Measurements from ENCODE around the gene PROM1. TPM values are rescaled to one million over a fixed set of nuclear protein-coding genes. Genes with fewer than 3 reads are reported as not detected.

The PROM1 gene
- total and polyA plus RNA-seq, 2 of the 4 experiments (the other 2 are of a cell fraction): not detected

DNA sequence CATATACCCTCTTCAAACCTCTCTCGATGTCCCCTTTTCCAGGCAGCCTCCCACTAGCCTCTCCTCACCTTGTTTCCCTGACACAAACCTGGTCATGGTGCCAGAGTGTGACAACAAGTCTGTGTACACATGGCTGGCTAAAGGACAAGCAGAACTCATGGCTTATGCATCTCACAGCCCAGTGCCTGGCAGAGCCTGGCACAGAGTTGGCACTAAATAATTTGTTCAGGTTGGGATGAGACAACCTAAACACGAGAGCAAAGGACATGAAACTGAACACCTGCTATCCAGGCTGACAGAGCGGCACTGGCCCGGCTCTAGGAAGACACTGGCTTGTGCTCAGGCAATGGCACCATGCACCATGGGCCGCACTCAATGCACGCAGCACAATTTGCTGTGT lies 72.7 kb downstream of the PROM1 start:
- no peak overlapping the region for H2BK20ac ChIP-seq (ENCODE audit: low read depth, low read length)
- H2BK5ac ChIP-seq (ENCODE audit: low read depth, low read length, poor library complexity, severe bottlenecking): no peak overlapping the region
- H3K79me1 ChIP-seq (ENCODE audit: low read depth in 1 of 2, low read length in 2 of 2): no peaks in the 10 kb centered on the region
- no peak overlapping the region for H3K56ac ChIP-seq (ENCODE audit: extremely low read depth, insufficient read depth, low read length)
- ChIA-PET POLR2A (ENCODE audit: unreplicated experiment) (no interaction called here), CTCF (no interaction called here)
- H3K36me3 ChIP-seq (ENCODE audit: control insufficient read depth, insufficient read depth, low read length): no peaks in the 10 kb centered on the region
- no peak overlapping the region for H2BK120ac ChIP-seq (ENCODE audit: low read depth, low read length)
- H3K4me1 ChIP-seq (ENCODE audit: control insufficient read depth, insufficient read depth, low read length): no peaks in the 10 kb centered on the region
- intact Hi-C loops (cut with micrococcal nuclease) (no loop called here), dilution Hi-C loops (cut with HindIII; ENCODE audit: low sequenced_read_pairs, unreplicated experiment) (no loop called here), in situ Hi-C loops (cut with MboI; ENCODE audit: low sequenced_read_pairs) (no loop called here)
- H3K9me1 ChIP-seq (ENCODE audit: insufficient read depth, low read length): no peaks in the 10 kb centered on the region
- H3K4me3 ChIP-seq (ENCODE audit: insufficient read depth, low read depth, low read length): no peak overlapping the region
- no peak for DNase-seq
- no peak for ATAC-seq (ENCODE audit: low read depth)
- no peak overlapping the region for H3K9ac ChIP-seq (ENCODE audit: low read depth, low read length)
- H2AFZ ChIP-seq (replicated peaks; ENCODE audit: low read length, poor library complexity): no peak overlapping the region
- H3K14ac ChIP-seq (replicated peaks; ENCODE audit: low read depth, low read length): no peak overlapping the region
- no peak overlapping the region for H4K5ac ChIP-seq (ENCODE audit: low read depth, low read length)
- no peak overlapping the region for H4K8ac ChIP-seq (ENCODE audit: low read depth in 2 of 2, low read length in 2 of 2)
- H2AK9ac ChIP-seq (replicated peaks; ENCODE audit: low read depth, low read length, poor library complexity): no peak overlapping the region
- no peak overlapping the region for H2BK15ac ChIP-seq (ENCODE audit: low read depth, low read length)
- no peak overlapping the region for H3K27ac ChIP-seq (ENCODE audit: insufficient read depth, low read length)
- H3K4me2 ChIP-seq (ENCODE audit: low read depth, low read length): no peak overlapping the region
- no peaks in the 10 kb centered on the region for H3K9me3 ChIP-seq (ENCODE audit: control insufficient read depth, insufficient read depth, low read length)
- no peak overlapping the region for H4K91ac ChIP-seq (ENCODE audit: insufficient read depth, low read depth, low read length)
- BruUV-seq (replicated peaks): no TSS peak
- no peaks in the 10 kb centered on the region for H4K20me1 ChIP-seq (ENCODE audit: insufficient read depth, low read length)
- no peak overlapping the region for H2AK5ac ChIP-seq (ENCODE audit: low read depth, low read length)
- H3K23ac ChIP-seq (ENCODE audit: low read depth, low read length): no peak overlapping the region
- TF ChIP-seq, protein P1, sequence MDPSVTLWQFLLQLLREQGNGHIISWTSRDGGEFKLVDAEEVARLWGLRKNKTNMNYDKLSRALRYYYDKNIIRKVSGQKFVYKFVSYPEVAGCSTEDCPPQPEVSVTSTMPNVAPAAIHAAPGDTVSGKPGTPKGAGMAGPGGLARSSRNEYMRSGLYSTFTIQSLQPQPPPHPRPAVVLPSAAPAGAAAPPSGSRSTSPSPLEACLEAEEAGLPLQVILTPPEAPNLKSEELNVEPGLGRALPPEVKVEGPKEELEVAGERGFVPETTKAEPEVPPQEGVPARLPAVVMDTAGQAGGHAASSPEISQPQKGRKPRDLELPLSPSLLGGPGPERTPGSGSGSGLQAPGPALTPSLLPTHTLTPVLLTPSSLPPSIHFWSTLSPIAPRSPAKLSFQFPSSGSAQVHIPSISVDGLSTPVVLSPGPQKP (IDR thresholded peaks at IDR 0.05; ENCODE audit: borderline replicate concordance, low read depth, low read length): no peak
- TF ChIP-seq RAD21 (IDR thresholded peaks at IDR 0.05; ENCODE audit: low read length): no peak
- TF ChIP-seq CEBPB (IDR thresholded peaks at IDR 0.05; ENCODE audit: low read depth, low read length): no peak
- no peak for TF ChIP-seq CHD1 (IDR thresholded peaks at IDR 0.05; ENCODE audit: low read depth, low read length)
- peaks cover 14% of the 10 kb centered on the region for H3K27me3 ChIP-seq (ENCODE audit: control insufficient read depth, insufficient read depth, low read length)
- no peak overlapping the region for H3K18ac ChIP-seq (ENCODE audit: low read depth, low read length)
- no peak overlapping the region for H3K4ac ChIP-seq (ENCODE audit: low read depth, low read length)
- WGBS, 2 experiments (ENCODE audit: extremely low coverage in 2 of 2, insufficient read length in 1 of 2): 55% methylated on average over 4 of the region's 6 CpGs; no CpG with 5 or more reads in 1 of the 2 experiments
